GM12872 (cell line): Measurements from ENCODE around the gene OAS3.

Experiments used
- TF ChIP-seq, protein P1 (sequence below): IDR thresholded peaks from 3 replicates; pipeline ENCODE4 v1.5.1; 2011; ENCODE audit warnings: low read depth, mild to moderate bottlenecking, low read length, moderate library complexity; ENCODE audit not compliant: insufficient read depth

Gene OAS3

DNA sequence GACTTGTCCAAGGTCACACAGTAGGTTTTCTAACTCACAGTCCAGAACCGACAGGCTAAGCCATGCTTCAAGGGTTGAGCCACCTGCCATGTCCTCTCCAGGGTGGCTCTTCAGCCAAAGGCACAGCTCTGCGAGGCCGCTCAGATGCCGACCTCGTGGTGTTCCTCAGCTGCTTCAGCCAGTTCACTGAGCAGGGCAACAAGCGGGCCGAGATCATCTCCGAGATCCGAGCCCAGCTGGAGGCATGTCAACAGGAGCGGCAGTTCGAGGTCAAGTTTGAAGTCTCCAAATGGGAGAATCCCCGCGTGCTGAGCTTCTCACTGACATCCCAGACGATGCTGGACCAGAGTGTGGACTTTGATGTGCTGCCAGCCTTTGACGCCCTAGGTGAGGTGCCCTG lies 27.4 kb downstream of the OAS3 start:
- TF ChIP-seq, protein P1, sequence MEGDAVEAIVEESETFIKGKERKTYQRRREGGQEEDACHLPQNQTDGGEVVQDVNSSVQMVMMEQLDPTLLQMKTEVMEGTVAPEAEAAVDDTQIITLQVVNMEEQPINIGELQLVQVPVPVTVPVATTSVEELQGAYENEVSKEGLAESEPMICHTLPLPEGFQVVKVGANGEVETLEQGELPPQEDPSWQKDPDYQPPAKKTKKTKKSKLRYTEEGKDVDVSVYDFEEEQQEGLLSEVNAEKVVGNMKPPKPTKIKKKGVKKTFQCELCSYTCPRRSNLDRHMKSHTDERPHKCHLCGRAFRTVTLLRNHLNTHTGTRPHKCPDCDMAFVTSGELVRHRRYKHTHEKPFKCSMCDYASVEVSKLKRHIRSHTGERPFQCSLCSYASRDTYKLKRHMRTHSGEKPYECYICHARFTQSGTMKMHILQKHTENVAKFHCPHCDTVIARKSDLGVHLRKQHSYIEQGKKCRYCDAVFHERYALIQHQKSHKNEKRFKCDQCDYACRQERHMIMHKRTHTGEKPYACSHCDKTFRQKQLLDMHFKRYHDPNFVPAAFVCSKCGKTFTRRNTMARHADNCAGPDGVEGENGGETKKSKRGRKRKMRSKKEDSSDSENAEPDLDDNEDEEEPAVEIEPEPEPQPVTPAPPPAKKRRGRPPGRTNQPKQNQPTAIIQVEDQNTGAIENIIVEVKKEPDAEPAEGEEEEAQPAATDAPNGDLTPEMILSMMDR = no peak

- TF ChIP-seq, protein P1 = no peak
Measured at GRCh38 chr12:112967306-112967705, 29.0 kb downstream of the OAS3 start.

DNA sequence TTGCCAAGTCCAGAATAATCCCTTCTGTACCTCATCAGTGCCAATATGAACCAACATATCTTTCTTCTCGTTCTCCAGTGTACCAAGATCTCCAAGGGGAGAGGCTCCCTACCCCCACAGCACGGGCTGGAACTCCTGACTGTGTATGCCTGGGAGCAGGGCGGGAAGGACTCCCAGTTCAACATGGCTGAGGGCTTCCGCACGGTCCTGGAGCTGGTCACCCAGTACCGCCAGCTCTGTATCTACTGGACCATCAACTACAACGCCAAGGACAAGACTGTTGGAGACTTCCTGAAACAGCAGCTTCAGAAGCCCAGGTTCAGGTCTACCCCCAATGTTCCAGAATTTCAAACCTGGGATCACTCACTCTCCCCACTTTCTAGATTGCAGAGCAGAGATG lies 29.6 kb downstream of the OAS3 start:
- TF ChIP-seq, protein P1 = no peak

DNA sequence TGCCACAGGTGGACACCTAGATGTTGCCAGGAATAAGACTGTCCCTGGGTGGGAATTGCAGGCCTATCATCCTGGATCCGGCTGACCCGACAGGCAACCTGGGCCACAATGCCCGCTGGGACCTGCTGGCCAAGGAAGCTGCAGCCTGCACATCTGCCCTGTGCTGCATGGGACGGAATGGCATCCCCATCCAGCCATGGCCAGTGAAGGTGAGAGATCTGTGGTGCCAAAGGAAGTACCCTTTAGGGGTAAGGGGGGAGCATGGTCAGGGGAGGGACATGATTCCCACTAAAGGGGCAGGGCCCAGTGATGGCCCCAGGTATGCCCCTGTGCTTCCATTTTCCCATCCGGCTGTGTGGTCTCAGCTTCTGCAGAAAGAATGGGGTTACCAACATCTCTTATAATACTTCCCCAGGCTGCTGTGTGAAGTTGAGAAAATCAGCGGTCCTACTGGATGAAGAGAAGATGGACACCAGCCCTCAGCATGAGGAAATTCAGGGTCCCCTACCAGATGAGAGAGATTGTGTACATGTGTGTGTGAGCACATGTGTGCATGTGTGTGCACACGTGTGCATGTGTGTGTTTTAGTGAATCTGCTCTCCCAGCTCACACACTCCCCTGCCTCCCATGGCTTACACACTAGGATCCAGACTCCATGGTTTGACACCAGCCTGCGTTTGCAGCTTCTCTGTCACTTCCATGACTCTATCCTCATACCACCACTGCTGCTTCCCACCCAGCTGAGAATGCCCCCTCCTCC lies 31.5 kb downstream of the OAS3 start:
- TF ChIP-seq, protein P1 = no peak

DNA sequence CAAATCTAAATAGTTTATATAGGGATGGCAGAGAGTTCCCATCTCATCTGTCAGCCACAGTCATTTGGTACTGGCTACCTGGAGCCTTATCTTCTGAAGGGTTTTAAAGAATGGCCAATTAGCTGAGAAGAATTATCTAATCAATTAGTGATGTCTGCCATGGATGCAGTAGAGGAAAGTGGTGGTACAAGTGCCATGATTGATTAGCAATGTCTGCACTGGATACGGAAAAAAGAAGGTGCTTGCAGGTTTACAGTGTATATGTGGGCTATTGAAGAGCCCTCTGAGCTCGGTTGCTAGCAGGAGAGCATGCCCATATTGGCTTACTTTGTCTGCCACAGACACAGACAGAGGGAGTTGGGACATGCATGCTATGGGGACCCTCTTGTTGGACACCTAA lies 32.1 kb downstream of the OAS3 start:
- TF ChIP-seq, protein P1 = no peak

DNA sequence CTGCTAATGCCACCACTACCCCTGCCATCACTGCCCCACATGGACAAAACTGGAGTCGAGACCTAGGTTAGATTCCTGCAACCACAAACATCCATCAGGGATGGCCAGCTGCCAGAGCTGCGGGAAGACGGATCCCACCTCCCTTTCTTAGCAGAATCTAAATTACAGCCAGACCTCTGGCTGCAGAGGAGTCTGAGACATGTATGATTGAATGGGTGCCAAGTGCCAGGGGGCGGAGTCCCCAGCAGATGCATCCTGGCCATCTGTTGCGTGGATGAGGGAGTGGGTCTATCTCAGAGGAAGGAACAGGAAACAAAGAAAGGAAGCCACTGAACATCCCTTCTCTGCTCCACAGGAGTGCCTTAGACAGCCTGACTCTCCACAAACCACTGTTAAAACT lies 33.0 kb downstream of the OAS3 start:
- TF ChIP-seq, protein P1 = no peak

- TF ChIP-seq, protein P1 = no peak
Measured at GRCh38 chr12:112973011-112973735, 34.9 kb downstream of the OAS3 start.
